Measurements from ENCODE around the gene TRMT10A.

- TF ChIP-seq, protein P1, sequence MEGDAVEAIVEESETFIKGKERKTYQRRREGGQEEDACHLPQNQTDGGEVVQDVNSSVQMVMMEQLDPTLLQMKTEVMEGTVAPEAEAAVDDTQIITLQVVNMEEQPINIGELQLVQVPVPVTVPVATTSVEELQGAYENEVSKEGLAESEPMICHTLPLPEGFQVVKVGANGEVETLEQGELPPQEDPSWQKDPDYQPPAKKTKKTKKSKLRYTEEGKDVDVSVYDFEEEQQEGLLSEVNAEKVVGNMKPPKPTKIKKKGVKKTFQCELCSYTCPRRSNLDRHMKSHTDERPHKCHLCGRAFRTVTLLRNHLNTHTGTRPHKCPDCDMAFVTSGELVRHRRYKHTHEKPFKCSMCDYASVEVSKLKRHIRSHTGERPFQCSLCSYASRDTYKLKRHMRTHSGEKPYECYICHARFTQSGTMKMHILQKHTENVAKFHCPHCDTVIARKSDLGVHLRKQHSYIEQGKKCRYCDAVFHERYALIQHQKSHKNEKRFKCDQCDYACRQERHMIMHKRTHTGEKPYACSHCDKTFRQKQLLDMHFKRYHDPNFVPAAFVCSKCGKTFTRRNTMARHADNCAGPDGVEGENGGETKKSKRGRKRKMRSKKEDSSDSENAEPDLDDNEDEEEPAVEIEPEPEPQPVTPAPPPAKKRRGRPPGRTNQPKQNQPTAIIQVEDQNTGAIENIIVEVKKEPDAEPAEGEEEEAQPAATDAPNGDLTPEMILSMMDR (IDR thresholded peaks at IDR 0.05) = no peak
- no peak for TF ChIP-seq POLR2A (IDR thresholded peaks at IDR 0.05)
- no peak for TF ChIP-seq EP300 (IDR thresholded peaks at IDR 0.05)
- no peak for TF ChIP-seq POLR2AphosphoS5 (IDR thresholded peaks at IDR 0.05)
Observed at GRCh38 chr4:99504804-99505502, 58.9 kb downstream of the TRMT10A start.

Measured in stomach (tissue), 4 donors.